Mesendoderm (in vitro differentiated cells): ENCODE data around the gene PSEN2.
"Not testable (repeated sequence)": the region's sequence is repeated elsewhere in the genome, so short reads cannot be mapped to it uniquely, and the experiment has no call there.

Experiments used
- DNase-seq: peaks from one replicate; pipeline ENCODE4 v3.0.0; 2013
- H2AK5ac ChIP-seq: 2 replicates; pipeline ENCODE4 v1.6.1; 2013; ENCODE audit warnings: low read length, inconsistent platforms
- H2BK120ac ChIP-seq: 2 replicates; pipeline ENCODE4 v1.6.1; 2013; ENCODE audit warnings: low read depth, mild to moderate bottlenecking, low read length, moderate library complexity, mixed read lengths
- H2BK15ac ChIP-seq: replicated peaks from 2 replicates; pipeline ENCODE4 v1.6.1; 2013; ENCODE audit warnings: low read depth, mild to moderate bottlenecking, moderate library complexity
- H2BK5ac ChIP-seq: 2 replicates; pipeline ENCODE4 v1.6.1; 2013; ENCODE audit warnings: low read length, inconsistent platforms
- H3K18ac ChIP-seq: 2 replicates; pipeline ENCODE4 v1.6.1; 2013; ENCODE audit warnings: mild to moderate bottlenecking, low read length, mixed read lengths
- H3K23ac ChIP-seq: one replicate; pipeline ENCODE4 v1.6.1; 2013; ENCODE audit warnings: low read length
- H3K27ac ChIP-seq: 2 replicates; pipeline ENCODE4 v1.5.1; 2013; ENCODE audit warnings: low read depth, mild to moderate bottlenecking, inconsistent platforms, low read length, moderate library complexity
- H3K27me3 ChIP-seq: 2 replicates; pipeline ENCODE4 v1.6.1; 2013; ENCODE audit warnings: low read length, control low read depth, mild to moderate bottlenecking, inconsistent platforms; ENCODE audit not compliant: insufficient read depth, poor library complexity
- H3K36me3 ChIP-seq: 2 replicates; pipeline ENCODE4 v1.6.1; 2013; ENCODE audit warnings: low read length, inconsistent platforms; ENCODE audit not compliant: control insufficient read depth, insufficient read depth
- H3K4ac ChIP-seq: one replicate; pipeline ENCODE4 v1.6.1; 2013; ENCODE audit warnings: low read depth, mild to moderate bottlenecking, low read length, moderate library complexity
- H3K4me1 ChIP-seq: 2 replicates; pipeline ENCODE4 v1.6.1; 2013; ENCODE audit warnings: low read depth, low read length, inconsistent platforms; ENCODE audit not compliant: control insufficient read depth
- H3K4me2 ChIP-seq: 2 replicates; pipeline ENCODE4 v1.6.1; 2013; ENCODE audit warnings: low read length
- H3K4me3 ChIP-seq: 2 replicates; pipeline ENCODE4 v1.5.1; 2013; ENCODE audit warnings: mild to moderate bottlenecking, low read length
- H3K56ac ChIP-seq: one replicate; pipeline ENCODE4 v1.6.1; 2013; ENCODE audit warnings: low read length
- H3K79me1 ChIP-seq: 2 replicates; pipeline ENCODE4 v1.6.1; 2013; ENCODE audit warnings: low read length, inconsistent platforms
- H3K79me2 ChIP-seq: 2 replicates; pipeline ENCODE4 v1.6.1; 2013; ENCODE audit warnings: mild to moderate bottlenecking, low read length; ENCODE audit not compliant: control insufficient read depth, insufficient read depth
- H3K9ac ChIP-seq: 2 replicates; pipeline ENCODE4 v1.6.1; 2013; ENCODE audit warnings: low read length, inconsistent platforms
- H4K5ac ChIP-seq: one replicate; pipeline ENCODE4 v1.6.1; 2013; ENCODE audit warnings: low read length
- H4K8ac ChIP-seq: one replicate; pipeline ENCODE4 v1.6.1; 2013; ENCODE audit warnings: low read depth, mild to moderate bottlenecking, control low read depth, low read length, moderate library complexity
- WGBS: extraction: QIAGEN DNeasy Blood & Tissue Kit; methylation state at CpG from one replicate; pipeline ENCODE4 v1.1.7; 2013; ENCODE audit warnings: low lambda C conversion rate, missing lambda C conversion rate; ENCODE audit not compliant: insufficient coverage; ENCODE audit errors: extremely low coverage; 5-methylcytosine and 5-hydroxymethylcytosine counted together

The PSEN2 gene

GRCh38 chr1:226831953-226832352 is 38.5 kb upstream of the PSEN2 start:
- Histone ChIP-seq H3K27me3 (no peaks in the 10 kb centered on the region), H3K79me1 (no peaks in the 10 kb centered on the region), H3K4me3 (no peak overlapping the region), H3K4me2 (no peak overlapping the region), H3K36me3 (no peaks in the 10 kb centered on the region), H3K9ac (no peak overlapping the region), H4K5ac (no peak overlapping the region), H2BK120ac (no peak overlapping the region), H3K27ac (no peak overlapping the region), H2AK5ac (no peak overlapping the region), H2BK5ac (no peak overlapping the region), H3K4me1 (peaks cover 6% of the 10 kb centered on the region), H3K18ac (no peak overlapping the region), H3K4ac (no peak overlapping the region), H3K79me2 (no peaks in the 10 kb centered on the region), H3K23ac (no peak overlapping the region), H3K56ac (no peak overlapping the region), H2BK15ac (no peak overlapping the region), H4K8ac (no peak overlapping the region)
- WGBS, result no CpG with 5 or more reads among the region's 4 CpGs
- no peak for DNase-seq

GRCh38 chr1:226832613-226833012 is 37.8 kb upstream of the PSEN2 start:
- no peak overlapping the region for H3K18ac ChIP-seq
- no peak overlapping the region for H4K5ac ChIP-seq
- H2BK120ac ChIP-seq, result no peak overlapping the region
- H3K79me1 ChIP-seq, result no peaks in the 10 kb centered on the region
- H3K9ac ChIP-seq, result no peak overlapping the region
- no peak overlapping the region for H3K4ac ChIP-seq
- H3K36me3 ChIP-seq, result no peaks in the 10 kb centered on the region
- no peak overlapping the region for H2BK5ac ChIP-seq
- H3K27me3 ChIP-seq, result no peaks in the 10 kb centered on the region
- no peak overlapping the region for H3K56ac ChIP-seq
- no peak overlapping the region for H3K4me2 ChIP-seq
- no peak overlapping the region for H3K23ac ChIP-seq
- H3K27ac ChIP-seq, result no peak overlapping the region
- H2BK15ac ChIP-seq, result no peak overlapping the region
- DNase-seq, result no peak
- no CpG with 5 or more reads among the region's 9 CpGs for WGBS
- H2AK5ac ChIP-seq, result no peak overlapping the region
- H3K79me2 ChIP-seq, result no peaks in the 10 kb centered on the region
- H4K8ac ChIP-seq, result no peak overlapping the region
- H3K4me3 ChIP-seq, result no peak overlapping the region
- peaks cover 2% of the 10 kb centered on the region for H3K4me1 ChIP-seq

- not testable (repeated sequence) for H3K36me3 ChIP-seq, H3K4me1 ChIP-seq, H3K4ac ChIP-seq, H3K79me1 ChIP-seq, H3K18ac ChIP-seq, H3K9ac ChIP-seq, H3K4me2 ChIP-seq, H3K79me2 ChIP-seq, H2BK15ac ChIP-seq, H2AK5ac ChIP-seq, H3K4me3 ChIP-seq, H2BK120ac ChIP-seq, H4K8ac ChIP-seq, H3K27ac ChIP-seq, H4K5ac ChIP-seq, DNase-seq, H3K23ac ChIP-seq, H3K56ac ChIP-seq, H2BK5ac ChIP-seq, H3K27me3 ChIP-seq
- no CpG with 5 or more reads among the region's 6 CpGs for WGBS
Observed at GRCh38 chr1:226834179-226834578, 36.2 kb upstream of the PSEN2 start.

GRCh38 chr1:226835396-226835795 is 35.0 kb upstream of the PSEN2 start:
- not testable (repeated sequence) for DNase-seq, H3K79me1 ChIP-seq, H3K4me1 ChIP-seq, H3K9ac ChIP-seq, H3K79me2 ChIP-seq, H3K36me3 ChIP-seq, H2BK5ac ChIP-seq, H4K8ac ChIP-seq, H3K23ac ChIP-seq, H4K5ac ChIP-seq, H3K4me3 ChIP-seq, H3K56ac ChIP-seq, H3K27ac ChIP-seq, H3K27me3 ChIP-seq, H3K4ac ChIP-seq, H3K4me2 ChIP-seq, H3K18ac ChIP-seq, H2BK120ac ChIP-seq, H2BK15ac ChIP-seq, H2AK5ac ChIP-seq
- WGBS, result no CpG with 5 or more reads among the region's 7 CpGs

- not testable (repeated sequence) for H2BK120ac ChIP-seq, H3K18ac ChIP-seq, H3K36me3 ChIP-seq, H2AK5ac ChIP-seq, H3K27me3 ChIP-seq, H3K4me2 ChIP-seq, H3K56ac ChIP-seq, H4K8ac ChIP-seq, H4K5ac ChIP-seq, H2BK15ac ChIP-seq, H3K9ac ChIP-seq, H3K27ac ChIP-seq, H3K4me1 ChIP-seq, H2BK5ac ChIP-seq, H3K4ac ChIP-seq, H3K23ac ChIP-seq, DNase-seq, H3K79me1 ChIP-seq, H3K79me2 ChIP-seq, H3K4me3 ChIP-seq
- no CpG with 5 or more reads among the region's 2 CpGs for WGBS
Observed at GRCh38 chr1:226837966-226838365, 32.5 kb upstream of the PSEN2 start.

- WGBS, result no CpG with 5 or more reads among the region's 3 CpGs
- no peak overlapping the region for H3K4me2 ChIP-seq
- H3K23ac ChIP-seq, result no peak overlapping the region
- H3K56ac ChIP-seq, result peak overlapping the region; percentile 15
- H3K27me3 ChIP-seq, result no peaks in the 10 kb centered on the region
- H4K5ac ChIP-seq, result no peak overlapping the region
- H3K79me2 ChIP-seq, result no peaks in the 10 kb centered on the region
- H3K9ac ChIP-seq, result no peak overlapping the region
- H3K27ac ChIP-seq, result no peak overlapping the region
- no peak overlapping the region for H3K18ac ChIP-seq
- H2AK5ac ChIP-seq, result no peak overlapping the region
- H3K4me1 ChIP-seq, result peaks cover 8% of the 10 kb centered on the region
- peak; percentile 53 for DNase-seq
- no peaks in the 10 kb centered on the region for H3K36me3 ChIP-seq
- no peak overlapping the region for H3K4ac ChIP-seq
- no peak overlapping the region for H2BK15ac ChIP-seq
- H2BK120ac ChIP-seq, result no peak overlapping the region
- no peaks in the 10 kb centered on the region for H3K79me1 ChIP-seq
- peak overlapping the region; percentile 63 for H2BK5ac ChIP-seq
- no peak overlapping the region for H4K8ac ChIP-seq
- H3K4me3 ChIP-seq, result no peak overlapping the region
Observed at GRCh38 chr1:226838456-226838855, 32.0 kb upstream of the PSEN2 start.
